AG09319 (cell line): Measurements from ENCODE around the gene PGBD5.

Experiments
- DNase-seq: peaks from one replicate; pipeline ENCODE4 v3.0.0-alpha.2; 2010; ENCODE audit warnings: low read depth; ENCODE audit errors: extremely low read depth
- CTCF ChIP-seq: IDR thresholded peaks from 2 replicates; pipeline ENCODE4 v1.5.1; 2011; ENCODE audit warnings: low read depth, mild to moderate bottlenecking, inconsistent platforms, low read length, moderate library complexity

PGBD5 gene

DNA sequence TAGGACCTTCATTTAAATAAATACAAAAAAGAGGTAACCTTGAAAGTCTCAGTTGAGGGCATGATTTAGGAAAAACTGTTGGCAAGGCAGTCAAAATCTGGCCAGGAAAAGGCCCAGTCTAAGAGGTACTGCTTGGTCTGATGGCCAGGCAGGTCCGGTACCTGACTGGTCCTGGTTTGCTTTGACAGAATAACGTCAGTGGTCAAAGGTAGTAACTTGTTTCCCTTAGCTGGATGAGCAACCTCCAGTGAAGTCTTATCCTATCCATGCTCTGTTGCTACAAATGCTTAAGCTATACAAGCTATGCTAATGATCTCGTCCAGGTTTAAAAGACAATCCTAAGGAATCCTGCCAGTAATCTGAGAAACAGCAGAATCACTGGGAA lies 85.0 kb downstream of the PGBD5 start:
- DNase-seq = no peak
- TF ChIP-seq CTCF = no peak

GRCh38 chr1:230340526-230341161 lies 85.5 kb downstream of the PGBD5 start:
- no peak for DNase-seq
- TF ChIP-seq CTCF = no peak

- no peak for TF ChIP-seq CTCF
These were observed 87.1 kb downstream of the PGBD5 start for GRCh38 chr1:230339033-230339432.

DNA sequence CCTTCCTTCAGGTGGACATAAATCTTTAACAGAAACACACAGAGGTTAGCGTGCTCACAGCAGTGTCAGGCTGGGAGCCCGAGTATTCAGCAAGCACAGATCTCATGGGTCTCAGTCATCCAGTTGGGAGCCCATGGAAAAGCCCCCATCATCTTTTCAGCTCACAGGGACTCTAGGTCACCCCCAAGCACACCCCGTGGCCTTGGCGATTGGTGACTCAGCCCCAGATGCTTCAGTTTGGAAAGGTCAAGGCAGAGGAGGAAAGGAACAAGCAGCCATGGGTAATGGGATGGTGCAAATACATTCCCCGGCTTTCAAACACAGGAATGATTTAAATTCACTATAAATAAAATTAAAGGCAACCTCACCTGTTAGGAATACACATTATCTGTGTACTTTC lies 88.9 kb downstream of the PGBD5 start:
- no peak for TF ChIP-seq CTCF
- DNase-seq = no peak

More at GRCh38 chr1:230339033-230339432, 87.1 kb downstream of the PGBD5 start:
- no peak for DNase-seq

DNA sequence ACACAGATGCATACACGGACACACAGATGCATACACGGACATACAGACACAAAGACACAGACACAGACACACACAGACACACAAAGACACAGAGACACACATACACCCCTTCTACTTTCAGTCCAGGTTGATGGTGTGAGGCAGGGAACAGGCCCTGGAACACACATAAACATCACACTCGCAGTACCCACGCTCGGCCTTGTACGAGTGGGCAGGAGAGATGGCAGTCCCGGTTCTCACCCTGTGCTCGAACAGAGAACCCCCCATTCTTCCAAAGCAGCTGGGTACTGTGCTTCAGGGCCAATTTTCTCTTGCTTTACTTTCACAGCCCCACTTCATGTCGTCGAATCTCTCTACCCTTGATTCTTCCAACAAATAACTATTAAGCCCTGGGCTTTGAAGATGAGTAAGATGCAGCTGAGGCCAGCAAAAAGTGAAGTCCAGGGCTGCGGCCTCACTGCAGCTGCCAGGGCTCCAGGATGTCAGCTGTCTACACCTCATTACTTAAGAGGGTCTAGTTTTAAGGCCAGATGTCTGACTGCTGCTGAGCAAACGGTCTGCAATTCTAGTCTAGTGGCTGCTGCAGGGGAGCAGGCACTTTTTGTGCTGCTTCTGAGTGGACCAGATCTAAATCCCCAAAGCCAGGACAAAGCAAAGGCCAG lies 90.1 kb downstream of the PGBD5 start:
- TF ChIP-seq CTCF = no peak
- DNase-seq = no peak

DNA sequence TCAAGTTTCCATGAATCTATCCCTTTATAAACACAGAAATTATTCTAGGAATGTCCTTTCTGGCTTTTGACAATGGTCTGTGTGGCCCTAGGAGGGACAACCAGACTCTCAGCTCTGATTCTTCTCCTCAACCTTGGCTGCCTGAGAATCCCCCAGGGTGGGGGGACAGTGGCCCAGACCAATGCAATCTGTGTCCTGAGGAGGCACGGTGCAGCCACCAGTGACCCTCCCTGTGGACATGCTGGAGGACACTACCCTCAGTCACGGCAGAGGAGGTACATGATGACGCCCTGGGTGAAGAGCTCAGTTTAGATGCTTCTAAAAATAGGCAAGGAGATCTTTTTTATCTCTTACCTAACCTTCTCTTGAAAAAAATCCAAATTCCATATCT lies 91.7 kb downstream of the PGBD5 start:
- no peak for TF ChIP-seq CTCF
- no peak for DNase-seq

GRCh38 chr1:230333590-230334446 lies 92.3 kb downstream of the PGBD5 start:
- TF ChIP-seq CTCF = no peak
- DNase-seq = no peak
